Fibroblast of lung (primary cell): ENCODE measurements around the gene NRG2.

Source experiments
- EZH2 ChIP-seq: IDR thresholded peaks from 2 replicates; pipeline ENCODE4 v1.5.1; 2012; ENCODE audit warnings: low read length, control low read depth, mild to moderate bottlenecking; ENCODE audit errors: missing control alignments
- TF ChIP-seq, protein P1 (sequence below), 2 donors: IDR thresholded peaks in 1 of 2; conservative IDR thresholded peaks in 1 of 2; 1 replicate in 1 of 2; 2 replicates in 1 of 2; pipeline ENCODE4 v1.5.1; 2011 to 2012; ENCODE audit warnings: low read length in 2 of 2, control low read depth in 1 of 2, inconsistent platforms in 1 of 2, low read depth in 1 of 2, mild to moderate bottlenecking in 1 of 2

DNA sequence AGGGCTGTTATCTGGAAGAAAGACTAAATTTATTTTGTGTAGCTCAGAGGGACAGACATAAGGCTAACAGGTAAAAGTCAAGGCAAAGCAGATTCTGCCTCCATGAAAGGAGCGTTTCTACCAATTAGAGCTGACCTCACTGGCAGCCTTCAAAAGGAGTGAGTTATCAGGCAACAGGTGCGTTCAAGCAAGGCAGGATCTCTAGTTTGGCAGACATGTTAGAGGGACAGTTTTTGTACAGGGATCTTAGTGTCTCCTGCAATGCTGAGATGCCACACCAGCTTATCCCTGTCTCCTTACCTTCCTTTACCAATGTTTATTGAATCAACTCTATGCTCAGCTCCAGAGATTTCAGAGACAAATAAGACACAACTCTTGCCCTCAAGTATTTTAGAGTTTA, 73.8 kb downstream of the NRG2 start:
- TF ChIP-seq, protein P1, sequence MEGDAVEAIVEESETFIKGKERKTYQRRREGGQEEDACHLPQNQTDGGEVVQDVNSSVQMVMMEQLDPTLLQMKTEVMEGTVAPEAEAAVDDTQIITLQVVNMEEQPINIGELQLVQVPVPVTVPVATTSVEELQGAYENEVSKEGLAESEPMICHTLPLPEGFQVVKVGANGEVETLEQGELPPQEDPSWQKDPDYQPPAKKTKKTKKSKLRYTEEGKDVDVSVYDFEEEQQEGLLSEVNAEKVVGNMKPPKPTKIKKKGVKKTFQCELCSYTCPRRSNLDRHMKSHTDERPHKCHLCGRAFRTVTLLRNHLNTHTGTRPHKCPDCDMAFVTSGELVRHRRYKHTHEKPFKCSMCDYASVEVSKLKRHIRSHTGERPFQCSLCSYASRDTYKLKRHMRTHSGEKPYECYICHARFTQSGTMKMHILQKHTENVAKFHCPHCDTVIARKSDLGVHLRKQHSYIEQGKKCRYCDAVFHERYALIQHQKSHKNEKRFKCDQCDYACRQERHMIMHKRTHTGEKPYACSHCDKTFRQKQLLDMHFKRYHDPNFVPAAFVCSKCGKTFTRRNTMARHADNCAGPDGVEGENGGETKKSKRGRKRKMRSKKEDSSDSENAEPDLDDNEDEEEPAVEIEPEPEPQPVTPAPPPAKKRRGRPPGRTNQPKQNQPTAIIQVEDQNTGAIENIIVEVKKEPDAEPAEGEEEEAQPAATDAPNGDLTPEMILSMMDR (conservative IDR thresholded peaks at IDR 0.05 in 1 of 2, IDR thresholded peaks at IDR 0.05 in 1 of 2; ENCODE audit: low read depth in 1 of 2, low read length in 2 of 2): no peak
- TF ChIP-seq EZH2: no peak
